TTC549 (cell line): ENCODE results near the gene SMCHD1.

Experiments
- FAIRE-seq: peaks from 2 replicates; lab custom pipeline; 2012; peaks lifted over from hg19 to GRCh38; lab: Jason Lieb, UNC

The SMCHD1 gene

DNA sequence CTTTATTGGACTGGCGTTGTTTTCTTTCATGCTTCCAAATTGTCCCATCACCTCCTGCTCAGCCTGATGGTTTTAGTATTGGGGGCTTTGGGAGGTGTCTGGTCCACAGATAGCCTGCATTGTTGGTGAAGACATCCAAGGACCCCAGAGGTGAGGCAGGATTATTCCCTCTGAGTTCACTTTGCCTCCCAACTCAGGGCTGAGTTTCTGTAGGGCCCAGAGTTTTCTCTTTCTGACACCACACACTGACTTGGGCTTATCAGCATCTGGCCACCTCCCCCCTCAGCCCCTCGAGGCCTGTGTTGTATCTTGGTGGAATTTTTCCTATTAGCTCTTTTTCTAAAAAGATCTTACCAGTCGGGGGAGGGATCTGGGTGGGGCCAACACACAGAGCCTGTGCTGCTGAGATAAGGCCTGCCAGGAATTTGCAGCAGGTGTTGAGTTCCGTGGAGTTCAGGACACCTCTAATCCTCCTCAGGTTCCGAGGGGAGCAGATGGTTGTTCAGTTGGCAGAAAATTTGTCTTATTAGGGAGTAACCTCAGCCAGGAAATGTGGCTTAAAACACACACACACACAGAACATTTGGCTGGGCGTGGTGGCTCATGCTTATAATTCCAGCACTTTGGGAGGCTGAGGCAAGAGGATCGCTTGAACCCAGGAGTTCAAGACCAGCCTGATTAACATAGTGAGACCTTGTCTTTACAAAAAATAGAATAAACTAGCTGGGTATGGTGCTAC lies 198.6 kb downstream of the SMCHD1 start:
- FAIRE-seq, result no peak
